ENCODE data around the gene SDS. TPM values are rescaled to one million over a fixed set of nuclear protein-coding genes. Genes with fewer than 3 reads are reported as not detected.

The SDS gene
- total and polyA plus RNA-seq, 2 of the 8 experiments (the other 6 are each of a cell fraction or from before 2014, with no cell fraction given) = 0.21 TPM; not detected in 1

DNA sequence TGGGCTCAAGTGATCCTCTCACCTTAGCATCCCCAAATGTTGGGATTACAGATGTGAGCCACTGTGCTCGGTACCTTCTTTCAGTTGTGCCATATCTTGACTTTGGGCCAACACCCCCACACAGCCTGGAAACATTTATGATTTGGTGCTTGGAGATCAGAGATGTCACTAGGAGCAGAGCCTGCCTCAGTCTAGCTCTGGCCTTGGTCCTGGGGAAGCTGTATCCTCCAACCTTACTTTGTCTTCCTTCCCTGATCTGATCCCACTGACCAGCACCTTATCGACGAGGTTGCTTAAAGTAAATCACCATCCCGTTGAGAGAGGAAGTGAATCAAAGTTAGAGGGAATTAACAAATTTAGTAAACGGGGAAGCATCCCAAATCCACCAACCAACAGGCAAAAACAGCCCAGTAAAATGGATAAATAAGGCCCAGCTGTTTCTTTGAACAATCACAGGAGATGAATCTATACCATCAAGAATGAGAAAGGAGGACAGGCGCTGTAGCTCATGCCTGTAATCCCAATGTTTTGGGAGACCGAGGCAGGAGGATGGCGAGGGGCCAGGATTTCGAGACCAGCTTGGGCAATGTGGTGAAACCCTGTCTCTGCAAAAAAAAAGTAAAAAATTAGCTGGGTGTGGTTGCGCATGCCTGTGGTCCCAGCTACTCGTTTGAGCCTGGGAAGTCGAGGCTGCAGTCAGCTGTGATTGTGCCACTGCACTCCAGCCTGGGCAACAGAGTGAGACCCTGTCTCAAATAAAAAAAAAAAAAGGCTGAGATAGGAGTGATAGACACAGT, 41.9 kb downstream of the SDS start:
- Histone ChIP-seq H3K23me2 (ENCODE audit: low read depth, low read length) (peaks cover 7% of the 10 kb centered on the region), H3K4ac (replicated peaks; ENCODE audit: insufficient read length, low read depth, low read length) (no peak overlapping the region), H2BK20ac (ENCODE audit: low read length) (no peak overlapping the region), H2AFZ (ENCODE audit: low read length) (no peak overlapping the region), H2BK15ac (ENCODE audit: low read length) (no peak overlapping the region), H3K4me3 (ENCODE audit: extremely low read depth in 1 of 4, insufficient read depth in 2 of 4, low read depth in 3 of 4, low read length in 4 of 4) (no peak overlapping the region), H3K79me1 (ENCODE audit: low read depth, low read length) (peaks cover 8% of the 10 kb centered on the region), H3K9ac (replicated peaks in 1 of 4; ENCODE audit: extremely low read depth in 1 of 4, low read depth in 3 of 4, low read length in 3 of 4) (no peak overlapping the region), H4K20me1 (replicated peaks in 1 of 2; ENCODE audit: control insufficient read depth in 1 of 2, insufficient read depth in 2 of 2, low read length in 2 of 2) (peaks cover 1 to 7% of the 10 kb centered on the region in 2 experiments), H3K4me2 (ENCODE audit: insufficient read depth in 1 of 2, low read depth in 2 of 2, low read length in 2 of 2) (no peak overlapping the region), H3K9me3 (ENCODE audit: insufficient read depth in 2 of 2, low read depth in 1 of 2, low read length in 1 of 2) (no peaks in the 10 kb centered on the region), H2BK5ac (ENCODE audit: low read depth, low read length) (no peak overlapping the region), H4K5ac (ENCODE audit: insufficient read length, low read depth, low read length) (no peak overlapping the region), H3K27me3 (replicated peaks in 1 of 4; ENCODE audit: control insufficient read depth in 3 of 4, extremely low read depth in 1 of 4, insufficient read depth in 3 of 4, low read length in 3 of 4) (no peaks in the 10 kb centered on the region), H4K8ac (ENCODE audit: extremely low read depth, insufficient read depth, low read length) (no peak overlapping the region), H3K23ac (ENCODE audit: insufficient read length) (no peak overlapping the region), H3K4me1 (replicated peaks in 1 of 4; ENCODE audit: control insufficient read depth in 3 of 4, insufficient read depth in 4 of 4, low read length in 3 of 4) (peaks cover 3 to 9% (median 5%) of the 10 kb centered on the region in 4 experiments), H3K79me2 (ENCODE audit: control insufficient read depth in 1 of 2, insufficient read depth in 2 of 2, low read length in 2 of 2) (peaks cover 0 to 8% of the 10 kb centered on the region in 2 experiments; a peak in 2 of 4 replicates), H3K36me3 (ENCODE audit: control insufficient read depth in 2 of 4, insufficient read depth in 4 of 4, low read length in 3 of 4) (no peaks in the 10 kb centered on the region), H2BK12ac (ENCODE audit: low read depth, low read length) (no peak overlapping the region), H4K91ac (replicated peaks; ENCODE audit: insufficient read length, low read length) (no peak overlapping the region), H3K27ac (ENCODE audit: low read depth, low read length) (no peak overlapping the region), H3K18ac (ENCODE audit: extremely low read depth, low read length) (no peak overlapping the region), H2AK5ac (ENCODE audit: low read depth, low read length) (no peak overlapping the region), H3K14ac (ENCODE audit: insufficient read length) (no peak overlapping the region), H3K56ac (replicated peaks; ENCODE audit: insufficient read length, low read depth, low read length) (no peak overlapping the region), H2BK120ac (replicated peaks; ENCODE audit: low read depth, low read length) (no peak overlapping the region)
- ChIA-PET CTCF (ENCODE audit: partially characterized antibody) (interaction anchor here (1.2 kb wide), 1 partner anchor 46 kb away, joined by 3 read pairs; no protein-coding TSS in a partner anchor), POLR2A (ENCODE audit: partially characterized antibody) (no interaction called here)
- FAIRE-seq (no peak), DNase-seq (ENCODE audit: low read depth in 1 of 2, low spot score in 2 of 2) (no peak)
- WGBS, 2 experiments (ENCODE audit: extremely low coverage in 1 of 2, insufficient coverage in 1 of 2, insufficient read length in 1 of 2, insufficient replicate concordance in 2 of 2, low coverage in 1 of 2, low lambda C conversion rate in 2 of 2, missing lambda C conversion rate in 1 of 2) = 89% methylated on average over 12 of the region's 12 CpGs; no CpG with 5 or more reads in 1 of the 2 experiments
- TF ChIP-seq GABPA (IDR thresholded peaks at IDR 0.05; ENCODE audit: borderline replicate concordance, insufficient read depth, low read length) = no peak
- no peak for TF ChIP-seq TAF7 (optimal IDR thresholded peaks at IDR 0.05; ENCODE audit: borderline replicate concordance, low read depth, low read length)
- TF ChIP-seq SP1 (IDR thresholded peaks at IDR 0.05; ENCODE audit: low read depth, low read length) = no peak
- no peak for TF ChIP-seq ZNF274 (IDR thresholded peaks at IDR 0.05; ENCODE audit: borderline replicate concordance, extremely low read depth, low read length)
- no peak for TF ChIP-seq KDM4A (IDR thresholded peaks at IDR 0.05; ENCODE audit: low read depth, low read length, severe bottlenecking)
- no peak for TF ChIP-seq SIRT6 (IDR thresholded peaks at IDR 0.05; ENCODE audit: low read length)
- no peak for TF ChIP-seq SP2 (IDR thresholded peaks at IDR 0.05; ENCODE audit: low read length)
- no peak for TF ChIP-seq FOSL1 (IDR thresholded peaks at IDR 0.05; ENCODE audit: insufficient read depth, low read depth, low read length)
- no peak for TF ChIP-seq SP4 (IDR thresholded peaks at IDR 0.05; ENCODE audit: low read length)
- TF ChIP-seq, protein P1, sequence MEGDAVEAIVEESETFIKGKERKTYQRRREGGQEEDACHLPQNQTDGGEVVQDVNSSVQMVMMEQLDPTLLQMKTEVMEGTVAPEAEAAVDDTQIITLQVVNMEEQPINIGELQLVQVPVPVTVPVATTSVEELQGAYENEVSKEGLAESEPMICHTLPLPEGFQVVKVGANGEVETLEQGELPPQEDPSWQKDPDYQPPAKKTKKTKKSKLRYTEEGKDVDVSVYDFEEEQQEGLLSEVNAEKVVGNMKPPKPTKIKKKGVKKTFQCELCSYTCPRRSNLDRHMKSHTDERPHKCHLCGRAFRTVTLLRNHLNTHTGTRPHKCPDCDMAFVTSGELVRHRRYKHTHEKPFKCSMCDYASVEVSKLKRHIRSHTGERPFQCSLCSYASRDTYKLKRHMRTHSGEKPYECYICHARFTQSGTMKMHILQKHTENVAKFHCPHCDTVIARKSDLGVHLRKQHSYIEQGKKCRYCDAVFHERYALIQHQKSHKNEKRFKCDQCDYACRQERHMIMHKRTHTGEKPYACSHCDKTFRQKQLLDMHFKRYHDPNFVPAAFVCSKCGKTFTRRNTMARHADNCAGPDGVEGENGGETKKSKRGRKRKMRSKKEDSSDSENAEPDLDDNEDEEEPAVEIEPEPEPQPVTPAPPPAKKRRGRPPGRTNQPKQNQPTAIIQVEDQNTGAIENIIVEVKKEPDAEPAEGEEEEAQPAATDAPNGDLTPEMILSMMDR (IDR thresholded peaks at IDR 0.05; ENCODE audit: control extremely low read depth in 1 of 3, insufficient read depth in 1 of 3, low read depth in 1 of 3, low read length in 3 of 3) = no peak
